NCI-H1930 (cell line): ENCODE data around the gene GRIK1.

Source experiments
- DNase-seq, 2 experiments: peaks; one replicate each; lab custom pipeline; 2025; lab: John Stamatoyannopoulos, UW

GRIK1 gene

GRCh38 chr21:29827647-29828046 is 112.1 kb downstream of the GRIK1 start:
- no peak for DNase-seq

GRCh38 chr21:29827236-29827635 is 112.6 kb downstream of the GRIK1 start:
- no peak for DNase-seq

GRCh38 chr21:29826386-29826785 is 113.4 kb downstream of the GRIK1 start:
- no peak for DNase-seq

GRCh38 chr21:29825936-29826335 is 113.9 kb downstream of the GRIK1 start:
- DNase-seq = no peak

- DNase-seq = no peak
These were observed 114.5 kb downstream of the GRIK1 start for GRCh38 chr21:29825345-29825744.

- no peak for DNase-seq
These were observed 117.7 kb downstream of the GRIK1 start for GRCh38 chr21:29822064-29822463.

- DNase-seq = no peak
These were observed 118.6 kb downstream of the GRIK1 start for GRCh38 chr21:29821230-29821629.

GRCh38 chr21:29819675-29820326 is 120.0 kb downstream of the GRIK1 start:
- no peak for DNase-seq

- no peak for DNase-seq
These were observed 121.3 kb downstream of the GRIK1 start for GRCh38 chr21:29818383-29818921.

GRCh38 chr21:29817450-29817849 is 122.3 kb downstream of the GRIK1 start:
- DNase-seq = no peak

GRCh38 chr21:29812947-29813346 is 126.8 kb downstream of the GRIK1 start:
- no peak for DNase-seq

- no peak for DNase-seq
These were observed 128.9 kb downstream of the GRIK1 start for GRCh38 chr21:29810871-29811270.

GRCh38 chr21:29808153-29808552 is 131.6 kb downstream of the GRIK1 start:
- no peak for DNase-seq

- DNase-seq = no peak
These were observed 134.7 kb downstream of the GRIK1 start for GRCh38 chr21:29805105-29805504.

GRCh38 chr21:29803191-29803590 is 136.6 kb downstream of the GRIK1 start:
- DNase-seq = no peak

- DNase-seq = no peak
These were observed 138.7 kb downstream of the GRIK1 start for GRCh38 chr21:29801122-29801521.

- DNase-seq = no peak
These were observed 139.7 kb downstream of the GRIK1 start for GRCh38 chr21:29800056-29800455.

- DNase-seq = no peak
These were observed 141.0 kb downstream of the GRIK1 start for GRCh38 chr21:29798840-29799239.

- no peak for DNase-seq
These were observed 142.6 kb downstream of the GRIK1 start for GRCh38 chr21:29797155-29797554.

- no peak for DNase-seq
These were observed 146.1 kb downstream of the GRIK1 start for GRCh38 chr21:29793712-29794111.

- DNase-seq = no peak
These were observed 150.4 kb downstream of the GRIK1 start for GRCh38 chr21:29789393-29789792.

GRCh38 chr21:29788752-29789151 is 151.0 kb downstream of the GRIK1 start:
- DNase-seq = no peak

GRCh38 chr21:29787361-29787909 is 152.4 kb downstream of the GRIK1 start:
- no peak for DNase-seq
